ENCODE measurements around the gene BZW2.

- TF ChIP-seq POLR2A (IDR thresholded peaks at IDR 0.05) (no peak), CTCF (IDR thresholded peaks at IDR 0.05 in 4 of 5, conservative IDR thresholded peaks at IDR 0.05 in 1 of 5) (no peak)
These were observed 34.3 kb upstream of the BZW2 start for GRCh38 chr7:16611711-16612110.
